ENCODE data around the gene KANK3. TPM values are rescaled to one million over a fixed set of nuclear protein-coding genes. Genes with fewer than 3 reads are reported as not detected.

KANK3 gene
- total and polyA plus RNA-seq, 2 of the 8 experiments (the other 6 are each of a cell fraction or from before 2014, with no cell fraction given), result 2.5 to 4.2 TPM

GRCh38 chr19:8391198-8392016 lies 48.3 kb upstream of the KANK3 start (continued):
- no peak for TF ChIP-seq CTCF (IDR thresholded peaks at IDR 0.05; ENCODE audit: control extremely low read depth in 1 of 3, insufficient read depth in 1 of 3, low read depth in 1 of 3, low read length in 3 of 3)
- TF ChIP-seq TAF1 (IDR thresholded peaks at IDR 0.05; ENCODE audit: low read depth, low read length), result no peak
- TF ChIP-seq ASH2L (IDR thresholded peaks at IDR 0.05; ENCODE audit: low read length), result no peak
- TF ChIP-seq JUN (IDR thresholded peaks at IDR 0.05; ENCODE audit: low read depth, low read length), result no peak
- TF ChIP-seq RBBP5 (IDR thresholded peaks at IDR 0.05; ENCODE audit: borderline replicate concordance, low read depth, low read length), result no peak
- TF ChIP-seq BCL11A (IDR thresholded peaks at IDR 0.05; ENCODE audit: low read depth in 2 of 2, low read length in 2 of 2), result no peak
- TF ChIP-seq POLR2A (IDR thresholded peaks at IDR 0.05; ENCODE audit: control extremely low read depth in 1 of 2, low read depth in 2 of 2, low read length in 2 of 2), result no peak
